C4-2B (cell line): ENCODE data around the gene CCL13.

Experiments
- ZFX ChIP-seq: fragments of 450-650 bp; IDR thresholded peaks from 2 replicates; pipeline ENCODE4 v1.6.1; 2017
- TF ChIP-seq, protein P1 (sequence below): fragments of 450-650 bp; conservative IDR thresholded peaks from 2 replicates; pipeline ENCODE4 v1.5.1; 2017; ENCODE audit warnings: mild to moderate bottlenecking

DNA sequence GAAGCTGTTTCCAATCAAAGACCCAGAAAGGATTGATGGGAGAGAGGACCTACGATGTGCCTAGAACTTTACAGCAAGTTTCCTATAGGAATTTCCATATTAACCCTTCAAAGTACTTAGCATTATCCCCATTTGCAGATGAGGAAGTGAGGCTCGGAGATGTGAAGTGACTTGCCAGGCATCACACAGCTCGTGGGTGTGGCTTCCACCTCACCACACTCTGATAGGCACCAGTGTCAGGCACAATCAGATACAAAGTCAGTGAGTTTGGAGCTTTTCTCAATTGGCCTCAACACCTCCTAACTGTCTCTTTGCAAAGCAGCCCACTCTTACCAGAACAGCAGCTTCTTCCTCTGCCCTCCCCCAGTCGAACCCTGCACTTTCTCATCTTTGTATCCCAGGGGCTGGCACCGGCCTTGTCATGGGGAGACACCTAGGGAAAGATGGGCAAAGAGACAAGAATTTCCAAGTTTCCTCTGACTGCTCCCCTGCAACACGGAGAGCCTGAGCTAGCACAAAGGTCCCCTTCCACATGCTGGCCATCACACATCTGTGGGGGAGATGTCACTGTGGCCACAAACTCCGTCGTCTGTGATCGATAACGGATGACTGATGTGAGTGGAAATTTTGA is 44.1 kb downstream of the CCL13 start:
- TF ChIP-seq, protein P1, sequence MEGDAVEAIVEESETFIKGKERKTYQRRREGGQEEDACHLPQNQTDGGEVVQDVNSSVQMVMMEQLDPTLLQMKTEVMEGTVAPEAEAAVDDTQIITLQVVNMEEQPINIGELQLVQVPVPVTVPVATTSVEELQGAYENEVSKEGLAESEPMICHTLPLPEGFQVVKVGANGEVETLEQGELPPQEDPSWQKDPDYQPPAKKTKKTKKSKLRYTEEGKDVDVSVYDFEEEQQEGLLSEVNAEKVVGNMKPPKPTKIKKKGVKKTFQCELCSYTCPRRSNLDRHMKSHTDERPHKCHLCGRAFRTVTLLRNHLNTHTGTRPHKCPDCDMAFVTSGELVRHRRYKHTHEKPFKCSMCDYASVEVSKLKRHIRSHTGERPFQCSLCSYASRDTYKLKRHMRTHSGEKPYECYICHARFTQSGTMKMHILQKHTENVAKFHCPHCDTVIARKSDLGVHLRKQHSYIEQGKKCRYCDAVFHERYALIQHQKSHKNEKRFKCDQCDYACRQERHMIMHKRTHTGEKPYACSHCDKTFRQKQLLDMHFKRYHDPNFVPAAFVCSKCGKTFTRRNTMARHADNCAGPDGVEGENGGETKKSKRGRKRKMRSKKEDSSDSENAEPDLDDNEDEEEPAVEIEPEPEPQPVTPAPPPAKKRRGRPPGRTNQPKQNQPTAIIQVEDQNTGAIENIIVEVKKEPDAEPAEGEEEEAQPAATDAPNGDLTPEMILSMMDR = no peak
- TF ChIP-seq ZFX = no peak
